DND-41 (cell line): ENCODE data around the gene GPR153.

ENCODE experiments used
- ATAC-seq: fragments of 200-7000 bp; cut with Tn5 transposase; 3 replicates; pipeline ENCODE4 v1.9.1; 2021; ENCODE audit warnings: low read depth; ENCODE audit not compliant: insufficient read depth
- DNase-seq: peaks from one replicate; pipeline ENCODE4 v3.0.0-alpha.2; 2020
- H2AFZ ChIP-seq: 2 replicates; pipeline ENCODE4 v1.6.0; 2012; ENCODE audit warnings: low read depth, low read length
- H3K27ac ChIP-seq: 2 replicates; pipeline ENCODE4 v1.5.1; 2012; ENCODE audit warnings: low read length, inconsistent platforms
- H3K27me3 ChIP-seq: fragments of 200-600 bp; sonication (generic); 2 replicates; pipeline ENCODE4 v1.6.0; 2012; ENCODE audit warnings: low read length, mild to moderate bottlenecking, inconsistent platforms; ENCODE audit not compliant: insufficient read depth, poor library complexity
- H3K36me3 ChIP-seq: 2 replicates; pipeline ENCODE4 v1.5.1; 2012; ENCODE audit warnings: low read length, inconsistent platforms; ENCODE audit not compliant: insufficient read depth
- H3K4me1 ChIP-seq: 2 replicates; pipeline ENCODE4 v1.5.1; 2012; ENCODE audit warnings: mild to moderate bottlenecking, low read length; ENCODE audit not compliant: insufficient read depth
- H3K4me2 ChIP-seq: 2 replicates; pipeline ENCODE4 v1.6.0; 2012; ENCODE audit warnings: mild to moderate bottlenecking, moderate library complexity, low read length, inconsistent platforms; ENCODE audit not compliant: insufficient read depth
- H3K4me3 ChIP-seq, 2 experiments: fragments of 200-600 bp in 1 of 2; shearing (Covaris generic) in 1 of 2; 2 replicates each; pipeline ENCODE4 v1.5.1; 2012 to 2016; ENCODE audit warnings: inconsistent platforms in 2 of 2, low read length in 2 of 2, mild to moderate bottlenecking in 2 of 2, low read depth in 1 of 2, moderate library complexity in 1 of 2
- H3K79me2 ChIP-seq: 2 replicates; pipeline ENCODE4 v1.6.0; 2012; ENCODE audit warnings: low read length, inconsistent platforms; ENCODE audit not compliant: insufficient read depth
- H3K9ac ChIP-seq: 2 replicates; pipeline ENCODE4 v1.6.0; 2012; ENCODE audit warnings: low read depth, mild to moderate bottlenecking, inconsistent platforms, low read length, moderate library complexity
- H3K9me3 ChIP-seq: 2 replicates; pipeline ENCODE4 v1.5.1; 2012; ENCODE audit warnings: low read length, moderate library complexity, mild to moderate bottlenecking, inconsistent platforms; ENCODE audit not compliant: insufficient read depth, severe bottlenecking
- H4K20me1 ChIP-seq: 2 replicates; pipeline ENCODE4 v1.6.0; 2012; ENCODE audit warnings: low read length; ENCODE audit not compliant: insufficient read depth
- EZH2 ChIP-seq: IDR thresholded peaks from 3 replicates; pipeline ENCODE4 v1.6.1; 2012; ENCODE audit warnings: borderline replicate concordance, low read depth, mild to moderate bottlenecking, moderate library complexity, low read length, inconsistent platforms; ENCODE audit not compliant: severe bottlenecking
- TF ChIP-seq, protein P1 (sequence below): IDR thresholded peaks from 2 replicates; pipeline ENCODE4 v1.5.1; 2012; ENCODE audit warnings: borderline replicate concordance, low read length, moderate library complexity, mild to moderate bottlenecking; ENCODE audit not compliant: poor library complexity, severe bottlenecking; ENCODE audit errors: extremely low read depth

GPR153 gene

DNA sequence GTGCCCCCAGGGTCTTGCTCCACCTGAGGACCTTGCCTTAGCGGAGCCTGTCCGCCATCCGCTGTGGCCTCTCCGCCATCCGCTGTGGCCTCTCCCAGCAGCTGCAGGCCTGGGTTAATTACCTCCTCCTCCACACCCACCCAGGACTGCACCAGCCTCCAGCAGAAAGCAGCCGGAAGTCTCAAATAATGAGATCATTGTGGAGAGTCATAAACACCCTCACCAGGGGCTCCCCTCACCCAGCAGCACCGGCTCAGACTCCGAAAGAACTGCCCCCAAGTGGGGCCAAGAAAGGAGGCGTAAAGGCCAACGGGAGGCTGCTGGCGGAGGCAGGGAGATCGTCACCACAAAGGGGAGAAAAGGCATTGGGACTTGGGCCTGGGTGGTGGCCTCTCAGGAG lies 10.7 kb upstream of the GPR153 start:
- Histone ChIP-seq H3K36me3 (peaks cover 69% of the 10 kb centered on the region), H3K4me3 (no peak overlapping the region), H3K27ac (no peak overlapping the region), H2AFZ (no peak overlapping the region), H3K27me3 (no peaks in the 10 kb centered on the region), H3K4me1 (no peaks in the 10 kb centered on the region), H3K79me2 (no peaks in the 10 kb centered on the region), H3K4me2 (no peak overlapping the region), H3K9me3 (no peaks in the 10 kb centered on the region), H4K20me1 (peaks cover 57% of the 10 kb centered on the region), H3K9ac (no peak overlapping the region)
- ATAC-seq (no peak), DNase-seq (no peak)
- TF ChIP-seq, protein P1, sequence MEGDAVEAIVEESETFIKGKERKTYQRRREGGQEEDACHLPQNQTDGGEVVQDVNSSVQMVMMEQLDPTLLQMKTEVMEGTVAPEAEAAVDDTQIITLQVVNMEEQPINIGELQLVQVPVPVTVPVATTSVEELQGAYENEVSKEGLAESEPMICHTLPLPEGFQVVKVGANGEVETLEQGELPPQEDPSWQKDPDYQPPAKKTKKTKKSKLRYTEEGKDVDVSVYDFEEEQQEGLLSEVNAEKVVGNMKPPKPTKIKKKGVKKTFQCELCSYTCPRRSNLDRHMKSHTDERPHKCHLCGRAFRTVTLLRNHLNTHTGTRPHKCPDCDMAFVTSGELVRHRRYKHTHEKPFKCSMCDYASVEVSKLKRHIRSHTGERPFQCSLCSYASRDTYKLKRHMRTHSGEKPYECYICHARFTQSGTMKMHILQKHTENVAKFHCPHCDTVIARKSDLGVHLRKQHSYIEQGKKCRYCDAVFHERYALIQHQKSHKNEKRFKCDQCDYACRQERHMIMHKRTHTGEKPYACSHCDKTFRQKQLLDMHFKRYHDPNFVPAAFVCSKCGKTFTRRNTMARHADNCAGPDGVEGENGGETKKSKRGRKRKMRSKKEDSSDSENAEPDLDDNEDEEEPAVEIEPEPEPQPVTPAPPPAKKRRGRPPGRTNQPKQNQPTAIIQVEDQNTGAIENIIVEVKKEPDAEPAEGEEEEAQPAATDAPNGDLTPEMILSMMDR: no peak
- TF ChIP-seq EZH2: no peak

DNA sequence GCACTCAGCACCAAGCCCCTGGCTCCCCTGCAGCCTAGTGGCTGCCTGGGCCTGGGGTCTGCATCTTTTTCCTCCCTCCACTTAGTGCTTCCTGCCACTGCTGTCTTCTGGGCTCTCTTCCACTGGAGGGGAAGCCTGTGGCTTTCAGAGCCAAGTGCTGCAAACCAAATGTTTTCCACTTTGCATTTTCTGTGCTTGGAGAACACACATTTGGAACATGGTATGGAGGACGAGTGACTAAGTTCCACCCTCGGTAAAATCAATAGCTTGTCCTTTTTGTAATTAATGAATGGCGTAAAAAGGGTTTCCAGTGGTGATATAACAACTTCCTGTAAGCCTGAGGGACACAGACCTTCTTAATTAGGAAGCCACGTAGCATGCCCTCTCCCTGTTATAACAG lies 10.1 kb upstream of the GPR153 start:
- Histone ChIP-seq H3K27me3 (no peaks in the 10 kb centered on the region), H3K4me3 (no peak overlapping the region), H3K36me3 (peaks cover 72% of the 10 kb centered on the region), H3K4me1 (no peaks in the 10 kb centered on the region), H3K27ac (peak overlapping the region; percentile 54; the same call in 1 of the 2 replicates), H3K9me3 (no peaks in the 10 kb centered on the region), H3K9ac (no peak overlapping the region), H3K4me2 (no peak overlapping the region), H3K79me2 (no peaks in the 10 kb centered on the region), H2AFZ (no peak overlapping the region), H4K20me1 (peaks cover 57% of the 10 kb centered on the region)
- ATAC-seq (no peak), DNase-seq (no peak)
- TF ChIP-seq, protein P1: no peak
- no peak for TF ChIP-seq EZH2

DNA sequence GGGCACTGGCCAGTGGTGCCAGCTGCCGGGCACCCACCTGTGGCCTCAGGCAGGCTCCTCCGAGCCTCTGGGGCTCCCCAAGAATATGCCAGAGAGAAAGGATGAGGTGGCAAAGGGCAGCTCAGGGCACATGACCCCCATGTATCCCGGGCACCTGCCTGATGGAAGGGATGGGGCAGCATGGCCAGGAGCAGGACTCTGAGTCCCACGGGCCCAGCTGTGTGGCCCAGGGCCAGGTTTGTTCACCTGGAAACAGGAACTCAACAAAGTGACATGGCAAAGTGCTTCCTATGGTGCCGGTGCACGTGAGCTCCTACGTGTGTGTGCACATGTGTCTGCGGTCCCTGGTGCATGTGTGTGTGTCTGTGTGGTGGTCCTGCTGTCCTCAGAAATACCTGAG lies 9.5 kb upstream of the GPR153 start:
- DNase-seq: no peak
- TF ChIP-seq, protein P1: no peak
- TF ChIP-seq EZH2: no peak
- Histone ChIP-seq H3K4me2 (no peak overlapping the region), H3K9ac (no peak overlapping the region), H3K36me3 (peaks cover 72% of the 10 kb centered on the region), H3K9me3 (no peaks in the 10 kb centered on the region), H2AFZ (no peak overlapping the region), H3K4me1 (no peaks in the 10 kb centered on the region), H4K20me1 (peaks cover 55% of the 10 kb centered on the region), H3K4me3 (no peak overlapping the region), H3K27me3 (no peaks in the 10 kb centered on the region), H3K27ac (no peak overlapping the region), H3K79me2 (no peaks in the 10 kb centered on the region)
- ATAC-seq: no peak
